H1 (cell line): ENCODE data around the gene TTC21A. TPM values are rescaled to one million over a fixed set of nuclear protein-coding genes. Genes with fewer than 3 reads are reported as not detected.

Experiments
- EGR1 ChIP-seq: IDR thresholded peaks from 2 replicates; pipeline ENCODE4 v1.6.1; 2011; ENCODE audit warnings: low read depth, low read length, borderline replicate concordance
- HDAC6 ChIP-seq: IDR thresholded peaks from one replicate; pipeline ENCODE4 v1.7.1; 2012; ENCODE audit warnings: low read depth, mild to moderate bottlenecking, inconsistent platforms, low read length, moderate library complexity
- MAFK ChIP-seq: IDR thresholded peaks from 2 replicates; pipeline ENCODE4 v1.6.1; 2012; ENCODE audit warnings: low read depth, mild to moderate bottlenecking, improper control_type of control experiment, low read length
- NANOG ChIP-seq: IDR thresholded peaks from 2 replicates; pipeline ENCODE4 v1.6.1; 2011; ENCODE audit warnings: low read length, low read depth, mild to moderate bottlenecking, inconsistent platforms; ENCODE audit not compliant: insufficient read depth, poor library complexity, severe bottlenecking
- PHF8 ChIP-seq: fragments of 200-600 bp; sonication (generic); conservative IDR thresholded peaks from 2 replicates; pipeline ENCODE4 v1.7.1; 2012; ENCODE audit warnings: low read depth, mild to moderate bottlenecking, inconsistent platforms, low read length, moderate library complexity
- SIX5 ChIP-seq: IDR thresholded peaks from 2 replicates; pipeline ENCODE4 v1.6.1; 2011; ENCODE audit warnings: mild to moderate bottlenecking, low read depth, low read length
- polyA plus RNA-seq, 7 experiments: library from polyadenylated mRNA; depleted of rRNA in 3 of 7; stranded (reverse) in 5 of 7; unstranded in 2 of 7; fragments of >200 nt in 5 of 7; fragments of 200-250 nt in 2 of 7; gene quantifications; 1 replicate in 5 of 7; 2 replicates in 1 of 7; 4 replicates in 1 of 7; pipeline versions ENCODE4 v1.2.1 to v1.2.3, GENCODE V29; 2011 to 2013; ENCODE audit warnings: missing spikeins in 2 of 7, mixed read lengths in 2 of 7
- total RNA-seq: library from RNA; stranded (reverse); fragmentation: NEBNext Ultra II Directional; extraction: Animal tissue kit (Norgen Biotek cat#: 25700); gene quantifications from 2 replicates; pipeline ENCODE4 v1.2.1, GENCODE V29; 2021

Gene TTC21A
- total and polyA plus RNA-seq, 2 of the 8 experiments (the other 6 are each of a cell fraction or from before 2014, with no cell fraction given) = 2.3 to 2.8 TPM

GRCh38 chr3:39140341-39140971 lies 33.0 kb downstream of the TTC21A start (continued):
- no peak for TF ChIP-seq HDAC6
- TF ChIP-seq SIX5 = no peak
- TF ChIP-seq NANOG = no peak
- TF ChIP-seq MAFK = no peak
- no peak for TF ChIP-seq PHF8
- TF ChIP-seq EGR1 = no peak
